ENCODE measurements around the gene CRIP1.

DNA sequence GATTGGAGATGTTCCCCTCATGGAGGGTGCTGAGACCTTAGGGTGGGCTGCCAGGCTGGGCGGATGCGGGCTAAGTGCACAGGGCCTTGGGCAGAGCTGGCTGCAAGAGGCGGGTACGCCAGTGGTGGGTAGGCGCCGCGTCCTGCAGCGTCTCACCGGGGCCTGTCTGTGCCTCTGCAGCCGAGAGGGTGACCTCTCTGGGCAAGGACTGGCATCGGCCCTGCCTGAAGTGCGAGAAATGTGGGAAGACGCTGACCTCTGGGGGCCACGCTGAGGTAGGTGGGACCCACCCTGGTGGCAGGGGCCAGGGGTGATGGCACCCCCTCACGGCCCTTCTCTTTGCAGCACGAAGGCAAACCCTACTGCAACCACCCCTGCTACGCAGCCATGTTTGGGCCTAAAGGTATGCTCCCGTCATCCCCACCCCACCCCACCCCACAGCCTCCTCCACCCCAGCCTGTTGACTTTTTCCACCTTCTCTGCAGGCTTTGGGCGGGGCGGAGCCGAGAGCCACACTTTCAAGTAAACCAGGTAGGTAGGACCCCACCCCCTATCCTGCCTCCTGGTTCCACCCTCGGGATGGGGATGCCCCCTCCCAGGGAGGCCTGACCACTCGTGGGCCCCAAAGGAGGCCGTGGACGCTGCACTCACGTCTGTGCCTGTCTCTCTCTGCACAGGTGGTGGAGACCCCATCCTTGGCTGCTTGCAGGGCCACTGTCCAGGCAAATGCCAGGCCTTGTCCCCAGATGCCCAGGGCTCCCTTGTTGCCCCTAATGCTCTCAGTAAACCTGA lies 1.5 kb downstream of the CRIP1 start:
- TF ChIP-seq CTCF (IDR thresholded peaks at IDR 0.05): no peak
- no peak for TF ChIP-seq POLR2A (IDR thresholded peaks at IDR 0.05)
- TF ChIP-seq POLR2AphosphoS5 (IDR thresholded peaks at IDR 0.05): no peak

All from stomach (tissue), 4 donors.